Measurements from ENCODE around the gene MLN. TPM values are rescaled to one million over a fixed set of nuclear protein-coding genes. Genes with fewer than 3 reads are reported as not detected.

The MLN gene
- total RNA-seq: not detected

- Mint-ChIP-seq H3K36me3 (no peaks in the 10 kb centered on the region), H3K27ac (no peak within 1 kb of the TSS), H3K9me3 (no peaks in the 10 kb centered on the region)
- ATAC-seq: no peak
- DNase-seq (ENCODE audit: low spot score in 2 of 2): no peak
Observed at GRCh38 chr6:33803571-33804053, at the start of gene MLN. Gene MLN (minus strand): TSS chr6:33804003. CDS start chr6:33801163, 2,840 bp downstream.

GRCh38 chr6:33853026-33853425 lies 49.2 kb upstream of the MLN start:
- no peaks in the 10 kb centered on the region for H3K9me3 Mint-ChIP-seq
- H3K36me3 Mint-ChIP-seq: no peaks in the 10 kb centered on the region
- no peak for DNase-seq (ENCODE audit: low spot score in 2 of 2)
- no peak for ATAC-seq
- no peak overlapping the region for H3K27ac Mint-ChIP-seq

GRCh38 chr6:33851959-33852358 lies 48.2 kb upstream of the MLN start:
- ATAC-seq (no peak), DNase-seq (ENCODE audit: low spot score in 2 of 2) (no peak)
- no peaks in the 10 kb centered on the region for H3K36me3 Mint-ChIP-seq

GRCh38 chr6:33850869-33851541 lies 47.2 kb upstream of the MLN start:
- no peak overlapping the region for H3K27ac Mint-ChIP-seq
- DNase-seq (ENCODE audit: low spot score in 2 of 2) (no peak), ATAC-seq (no peak)
- no peaks in the 10 kb centered on the region for H3K36me3 Mint-ChIP-seq
- H3K9me3 Mint-ChIP-seq: no peaks in the 10 kb centered on the region

More at GRCh38 chr6:33851959-33852358, 48.2 kb upstream of the MLN start:
- Mint-ChIP-seq H3K9me3 (no peaks in the 10 kb centered on the region), H3K27ac (no peak overlapping the region)

GRCh38 chr6:33850296-33850695 lies 46.5 kb upstream of the MLN start:
- Mint-ChIP-seq H3K9me3 (no peaks in the 10 kb centered on the region), H3K36me3 (no peaks in the 10 kb centered on the region), H3K27ac (no peak overlapping the region)
- ATAC-seq: no peak
- no peak for DNase-seq (ENCODE audit: low spot score in 2 of 2)

- Mint-ChIP-seq H3K9me3 (no peaks in the 10 kb centered on the region), H3K27ac (no peak overlapping the region), H3K36me3 (no peaks in the 10 kb centered on the region)
- no peak for DNase-seq (ENCODE audit: low spot score in 2 of 2)
- no peak for ATAC-seq
Observed at GRCh38 chr6:33849500-33850075, 45.8 kb upstream of the MLN start.

- Mint-ChIP-seq H3K36me3 (no peaks in the 10 kb centered on the region), H3K9me3 (no peaks in the 10 kb centered on the region), H3K27ac (peak overlapping the region; percentile 36 to 43)
- ATAC-seq (no peak), DNase-seq (ENCODE audit: low spot score in 2 of 2) (no peak)
Observed at GRCh38 chr6:33848484-33848883, 44.7 kb upstream of the MLN start.

- ATAC-seq: no peak
- Mint-ChIP-seq H3K36me3 (no peaks in the 10 kb centered on the region), H3K9me3 (no peaks in the 10 kb centered on the region), H3K27ac (peak overlapping the region in 1 of 2 donors; percentile 43)
- DNase-seq (ENCODE audit: low spot score in 2 of 2): no peak
Observed at GRCh38 chr6:33847867-33848266, 44.1 kb upstream of the MLN start.

GRCh38 chr6:33847078-33847477 lies 43.3 kb upstream of the MLN start:
- DNase-seq (ENCODE audit: low spot score in 2 of 2): no peak
- H3K27ac Mint-ChIP-seq: no peak overlapping the region
- no peak for ATAC-seq
- no peaks in the 10 kb centered on the region for H3K9me3 Mint-ChIP-seq
- no peaks in the 10 kb centered on the region for H3K36me3 Mint-ChIP-seq

- Mint-ChIP-seq H3K27ac (no peak overlapping the region), H3K36me3 (no peaks in the 10 kb centered on the region), H3K9me3 (no peaks in the 10 kb centered on the region)
- DNase-seq (ENCODE audit: low spot score in 2 of 2): no peak
- ATAC-seq: no peak
Observed at GRCh38 chr6:33846226-33846625, 42.4 kb upstream of the MLN start.

GRCh38 chr6:33845031-33845745 lies 41.4 kb upstream of the MLN start:
- Mint-ChIP-seq H3K27ac (no peak overlapping the region), H3K36me3 (no peaks in the 10 kb centered on the region), H3K9me3 (no peaks in the 10 kb centered on the region)
- ATAC-seq (no peak), DNase-seq (ENCODE audit: low spot score in 2 of 2) (no peak)

- ATAC-seq: no peak
- Mint-ChIP-seq H3K27ac (no peak overlapping the region), H3K36me3 (no peaks in the 10 kb centered on the region), H3K9me3 (no peaks in the 10 kb centered on the region)
- no peak for DNase-seq (ENCODE audit: low spot score in 2 of 2)
Observed at GRCh38 chr6:33843131-33844121, 39.6 kb upstream of the MLN start.

GRCh38 chr6:33841868-33842267 lies 38.1 kb upstream of the MLN start:
- Mint-ChIP-seq H3K9me3 (peaks cover 0 to 6% of the 10 kb centered on the region in 2 donors), H3K36me3 (no peaks in the 10 kb centered on the region), H3K27ac (no peak overlapping the region)
- DNase-seq (ENCODE audit: low spot score in 2 of 2) (no peak), ATAC-seq (no peak)

- no peaks in the 10 kb centered on the region for H3K36me3 Mint-ChIP-seq
- H3K9me3 Mint-ChIP-seq: peaks cover 0 to 6% of the 10 kb centered on the region in 2 donors
- ATAC-seq: no peak
- no peak overlapping the region for H3K27ac Mint-ChIP-seq
- no peak for DNase-seq (ENCODE audit: low spot score in 2 of 2)
Observed at GRCh38 chr6:33841070-33841469, 37.3 kb upstream of the MLN start.

- DNase-seq (ENCODE audit: low spot score in 2 of 2) (peak in 1 of 2 donors; percentile 40), ATAC-seq (peak; percentile 94 to 96)
- peak overlapping the region; percentile 1 to 36 for H3K27ac Mint-ChIP-seq
- H3K36me3 Mint-ChIP-seq: no peaks in the 10 kb centered on the region
- peaks cover 0 to 6% of the 10 kb centered on the region in 2 donors for H3K9me3 Mint-ChIP-seq
Observed at GRCh38 chr6:33840048-33840926, 36.5 kb upstream of the MLN start.
